ENCODE data around the gene EVA1A. TPM values are rescaled to one million over a fixed set of nuclear protein-coding genes. Genes with fewer than 3 reads are reported as not detected.

EVA1A gene
- total and polyA plus RNA-seq, 2 experiments from 2014 or later, result 0.51 to 0.57 TPM

GRCh38 chr2:75543446-75543845, 17.3 kb downstream of the EVA1A start:
- no peaks in the 10 kb centered on the region for H3K9me3 ChIP-seq (ENCODE audit: low read depth)
- no peak for DNase-seq (ENCODE audit: low read depth in 1 of 2, low spot score in 1 of 2)
- no peak overlapping the region for H3K27ac ChIP-seq
- H3K4me3 ChIP-seq, result no peak overlapping the region
- H3K36me3 ChIP-seq, result no peaks in the 10 kb centered on the region
- no peak for TF ChIP-seq CTCF (IDR thresholded peaks at IDR 0.05; ENCODE audit: low read depth, low read length)
- H3K27me3 ChIP-seq, result no peaks in the 10 kb centered on the region
- H3K4me1 ChIP-seq (ENCODE audit: low read depth), result no peaks in the 10 kb centered on the region

- Histone ChIP-seq H3K27me3 (no peaks in the 10 kb centered on the region), H3K9me3 (ENCODE audit: low read depth) (no peaks in the 10 kb centered on the region), H3K4me1 (ENCODE audit: low read depth) (no peaks in the 10 kb centered on the region), H3K27ac (no peak overlapping the region), H3K36me3 (no peaks in the 10 kb centered on the region), H3K4me3 (no peak overlapping the region)
- TF ChIP-seq CTCF (IDR thresholded peaks at IDR 0.05; ENCODE audit: low read depth, low read length), result no peak
- DNase-seq (ENCODE audit: low read depth in 1 of 2, low spot score in 1 of 2), result no peak
Measured at GRCh38 chr2:75541430-75541829, 19.3 kb downstream of the EVA1A start.

GRCh38 chr2:75540994-75541393, 19.7 kb downstream of the EVA1A start:
- TF ChIP-seq CTCF (IDR thresholded peaks at IDR 0.05; ENCODE audit: low read depth, low read length), result no peak
- no peak for DNase-seq (ENCODE audit: low read depth in 1 of 2, low spot score in 1 of 2)
- H3K4me1 ChIP-seq (ENCODE audit: low read depth), result no peaks in the 10 kb centered on the region
- H3K4me3 ChIP-seq, result no peak overlapping the region
- H3K36me3 ChIP-seq, result no peaks in the 10 kb centered on the region
- no peaks in the 10 kb centered on the region for H3K9me3 ChIP-seq (ENCODE audit: low read depth)
- no peaks in the 10 kb centered on the region for H3K27me3 ChIP-seq
- H3K27ac ChIP-seq, result no peak overlapping the region

GRCh38 chr2:75539955-75540716, 20.6 kb downstream of the EVA1A start:
- H3K9me3 ChIP-seq (ENCODE audit: low read depth), result no peaks in the 10 kb centered on the region
- no peaks in the 10 kb centered on the region for H3K27me3 ChIP-seq
- no peak overlapping the region for H3K4me3 ChIP-seq
- no peaks in the 10 kb centered on the region for H3K36me3 ChIP-seq
- no peaks in the 10 kb centered on the region for H3K4me1 ChIP-seq (ENCODE audit: low read depth)
- DNase-seq (ENCODE audit: low read depth in 1 of 2, low spot score in 1 of 2), result no peak
- TF ChIP-seq CTCF (IDR thresholded peaks at IDR 0.05; ENCODE audit: low read depth, low read length), result no peak
- H3K27ac ChIP-seq, result no peak overlapping the region

GRCh38 chr2:75538521-75539490, 21.9 kb downstream of the EVA1A start:
- peak in 1 of 2 donors; percentile 36 for DNase-seq (ENCODE audit: low read depth in 1 of 2, low spot score in 1 of 2)
- no peaks in the 10 kb centered on the region for H3K4me1 ChIP-seq (ENCODE audit: low read depth)
- no peak overlapping the region for H3K27ac ChIP-seq
- H3K9me3 ChIP-seq (ENCODE audit: low read depth), result no peaks in the 10 kb centered on the region
- H3K36me3 ChIP-seq, result no peaks in the 10 kb centered on the region
- no peak overlapping the region for H3K4me3 ChIP-seq
- no peak for TF ChIP-seq CTCF (IDR thresholded peaks at IDR 0.05; ENCODE audit: low read depth, low read length)
- H3K27me3 ChIP-seq, result no peaks in the 10 kb centered on the region

Data from cardiac muscle cell (in vitro differentiated cells and primary cell).